Astrocyte (in vitro differentiated cells and primary cell): ENCODE data around the gene TANK.

Experiments
- CTCF ChIP-seq: IDR thresholded peaks from 2 replicates; pipeline ENCODE4 v1.5.1; 2011; ENCODE audit warnings: low read depth, mild to moderate bottlenecking, inconsistent platforms, low read length, moderate library complexity; ENCODE audit not compliant: insufficient read depth
- EZH2 ChIP-seq: IDR thresholded peaks from 2 replicates; pipeline ENCODE4 v1.6.1; 2012; ENCODE audit warnings: mild to moderate bottlenecking, low read length, inconsistent platforms; ENCODE audit not compliant: insufficient read depth

- TF ChIP-seq CTCF (no peak), EZH2 (no peak)
Measured at GRCh38 chr2:161112908-161113307, 47.3 kb upstream of the TANK start.
